Measurements from ENCODE around the gene RAB40B. TPM values are rescaled to one million over a fixed set of nuclear protein-coding genes. Genes with fewer than 3 reads are reported as not detected.

Gene RAB40B
- total and polyA plus RNA-seq, 8 donors, result 6.8 to 25.7 (median 19.5) TPM

DNA sequence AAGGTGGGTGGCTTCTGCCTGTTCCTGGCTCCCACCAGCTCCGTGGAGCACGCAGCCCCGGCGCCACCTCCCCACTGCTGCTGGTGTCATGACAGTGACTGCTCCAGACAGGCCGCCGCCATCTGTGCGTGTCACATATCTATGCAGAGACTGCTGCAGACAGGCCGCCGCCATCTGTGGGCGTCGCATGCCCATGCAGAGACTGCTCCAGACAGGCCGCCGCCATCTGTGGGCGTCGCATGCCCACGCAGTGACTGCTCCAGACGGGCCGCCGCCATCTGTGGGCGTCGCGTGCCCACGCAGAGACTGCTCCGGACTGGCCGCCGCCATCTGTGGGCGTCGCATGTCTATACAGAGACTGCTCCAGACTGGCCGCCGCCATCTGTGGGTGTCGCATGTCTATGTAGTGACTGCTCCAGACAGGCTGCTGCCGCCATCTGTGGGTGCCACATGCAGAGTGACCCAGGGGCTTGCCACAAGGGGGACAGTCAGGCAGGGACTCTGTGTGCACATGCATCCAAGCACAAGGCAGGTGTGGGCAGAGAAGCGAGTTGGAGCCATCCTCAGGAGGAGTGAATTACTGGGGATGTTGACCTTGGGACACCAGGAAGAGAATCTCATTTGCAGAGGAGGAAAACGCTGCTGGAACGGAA is 14.7 kb upstream of the RAB40B start:
- intact Hi-C loops (cut with DNase I), result no loop called here
- H3K9me3 ChIP-seq, result no peaks in the 10 kb centered on the region
- no peaks in the 10 kb centered on the region for H3K36me3 ChIP-seq
- no peak overlapping the region for H3K4me3 ChIP-seq
- peaks cover 9 to 18% of the 10 kb centered on the region in 2 donors for H3K4me1 ChIP-seq
- H3K27me3 ChIP-seq, result peaks cover 0 to 4% of the 10 kb centered on the region in 2 donors
- no peak for ATAC-seq
- no peak overlapping the region for H3K27ac ChIP-seq
- TF ChIP-seq, protein P1, sequence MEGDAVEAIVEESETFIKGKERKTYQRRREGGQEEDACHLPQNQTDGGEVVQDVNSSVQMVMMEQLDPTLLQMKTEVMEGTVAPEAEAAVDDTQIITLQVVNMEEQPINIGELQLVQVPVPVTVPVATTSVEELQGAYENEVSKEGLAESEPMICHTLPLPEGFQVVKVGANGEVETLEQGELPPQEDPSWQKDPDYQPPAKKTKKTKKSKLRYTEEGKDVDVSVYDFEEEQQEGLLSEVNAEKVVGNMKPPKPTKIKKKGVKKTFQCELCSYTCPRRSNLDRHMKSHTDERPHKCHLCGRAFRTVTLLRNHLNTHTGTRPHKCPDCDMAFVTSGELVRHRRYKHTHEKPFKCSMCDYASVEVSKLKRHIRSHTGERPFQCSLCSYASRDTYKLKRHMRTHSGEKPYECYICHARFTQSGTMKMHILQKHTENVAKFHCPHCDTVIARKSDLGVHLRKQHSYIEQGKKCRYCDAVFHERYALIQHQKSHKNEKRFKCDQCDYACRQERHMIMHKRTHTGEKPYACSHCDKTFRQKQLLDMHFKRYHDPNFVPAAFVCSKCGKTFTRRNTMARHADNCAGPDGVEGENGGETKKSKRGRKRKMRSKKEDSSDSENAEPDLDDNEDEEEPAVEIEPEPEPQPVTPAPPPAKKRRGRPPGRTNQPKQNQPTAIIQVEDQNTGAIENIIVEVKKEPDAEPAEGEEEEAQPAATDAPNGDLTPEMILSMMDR (IDR thresholded peaks at IDR 0.05), result no peak
- DNase-seq, result no peak

DNA sequence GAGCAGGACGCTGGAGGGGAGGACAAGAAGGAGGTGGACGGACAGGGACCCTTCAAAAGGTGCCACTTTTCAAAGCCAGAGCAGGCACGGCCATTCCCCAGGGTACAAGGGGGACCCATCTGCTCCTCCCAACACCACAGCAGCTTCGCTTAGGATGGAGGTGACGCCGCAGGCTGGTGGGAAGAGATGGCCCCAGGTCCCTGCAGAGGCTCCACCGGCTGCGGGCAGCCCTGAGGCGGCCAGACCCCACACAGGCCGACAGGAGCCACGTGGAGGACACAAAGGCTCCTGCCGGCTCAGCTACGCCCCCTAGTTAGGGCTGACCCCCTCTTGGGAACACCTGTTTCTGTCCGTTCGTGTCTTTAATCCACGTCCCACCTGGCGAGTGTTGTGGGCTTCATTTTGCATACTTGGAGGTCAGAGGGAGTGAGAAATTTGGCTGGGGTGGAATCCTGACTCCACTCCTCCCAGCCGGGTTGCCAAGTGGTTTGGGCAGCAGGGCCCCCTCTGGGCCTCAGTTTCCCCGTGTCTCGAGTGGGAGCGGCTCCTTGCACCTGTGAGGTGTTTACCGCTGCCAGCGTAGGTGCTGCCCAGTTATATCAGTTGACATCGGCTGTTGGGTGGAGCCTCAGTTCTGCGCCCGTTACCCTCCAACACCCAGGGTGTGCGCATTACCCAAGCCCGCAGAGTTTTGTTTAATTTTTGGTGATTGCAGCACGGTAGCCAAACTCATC is 12.2 kb upstream of the RAB40B start:
- Histone ChIP-seq H3K36me3 (no peaks in the 10 kb centered on the region), H3K4me1 (peaks cover 0 to 1% of the 10 kb centered on the region in 2 donors), H3K9me3 (no peaks in the 10 kb centered on the region), H3K27ac (no peak overlapping the region), H3K27me3 (peaks cover 0 to 4% of the 10 kb centered on the region in 2 donors), H3K4me3 (no peak overlapping the region)
- DNase-seq, result no peak
- no peak for ATAC-seq
- intact Hi-C loops (cut with DNase I), result no loop called here
- TF ChIP-seq, protein P1 (IDR thresholded peaks at IDR 0.05), result no peak

- H3K4me1 ChIP-seq, result no peaks in the 10 kb centered on the region
- no peaks in the 10 kb centered on the region for H3K9me3 ChIP-seq
- intact Hi-C loops (cut with DNase I), result no loop called here
- H3K27me3 ChIP-seq, result peaks cover 0 to 4% of the 10 kb centered on the region in 2 donors
- no peak overlapping the region for H3K27ac ChIP-seq
- H3K4me3 ChIP-seq, result no peak overlapping the region
- no peaks in the 10 kb centered on the region for H3K36me3 ChIP-seq
- no peak for ATAC-seq
- no peak for DNase-seq
- TF ChIP-seq, protein P1 (IDR thresholded peaks at IDR 0.05), result no peak
Observed at GRCh38 chr17:82709676-82710498, 11.4 kb upstream of the RAB40B start.

DNA sequence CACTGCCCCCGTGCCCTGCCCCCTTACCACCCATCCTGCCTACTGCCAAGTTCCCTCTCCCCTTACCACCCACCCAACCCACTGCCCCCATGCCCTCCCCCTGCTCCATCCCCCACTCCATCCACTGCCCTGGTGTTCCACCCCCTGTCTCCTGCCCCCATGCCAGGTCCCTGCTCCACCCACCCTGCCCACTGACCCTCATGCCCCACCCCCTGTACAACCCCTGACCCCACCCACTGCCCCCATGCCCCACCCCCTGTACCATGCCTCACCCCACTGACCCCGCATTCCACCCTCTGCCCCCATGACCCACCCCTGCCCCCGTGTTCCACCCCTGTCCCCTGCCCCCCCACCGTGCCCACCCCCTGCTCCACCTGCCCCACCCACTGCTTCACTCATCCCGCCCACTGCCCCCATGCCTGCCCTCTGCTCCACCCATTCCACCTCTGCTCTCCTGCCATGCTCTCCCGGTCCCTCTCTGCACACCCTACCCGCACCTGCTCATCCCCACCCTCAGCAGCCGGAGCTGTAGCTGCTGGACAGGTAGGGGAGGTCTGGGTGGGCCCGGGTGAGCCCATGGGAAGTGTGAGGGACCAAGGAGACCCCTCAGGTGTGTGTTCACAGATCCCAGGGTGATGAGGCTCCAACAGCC is 10.7 kb upstream of the RAB40B start:
- H3K27ac ChIP-seq, result no peak overlapping the region
- intact Hi-C loops (cut with DNase I), result no loop called here
- ATAC-seq (no peak), DNase-seq (no peak)
- peaks cover 0 to 4% of the 10 kb centered on the region in 2 donors for H3K27me3 ChIP-seq
- TF ChIP-seq, protein P1 (IDR thresholded peaks at IDR 0.05), result no peak
- no peaks in the 10 kb centered on the region for H3K36me3 ChIP-seq
- H3K9me3 ChIP-seq, result no peaks in the 10 kb centered on the region
- H3K4me1 ChIP-seq, result no peaks in the 10 kb centered on the region
- H3K4me3 ChIP-seq, result no peak overlapping the region
